Esophagus muscularis mucosa (tissue), 4 donors: ENCODE results near the gene PTGES3L. TPM values are rescaled to one million over a fixed set of nuclear protein-coding genes. Genes with fewer than 3 reads are reported as not detected.
"Not testable (repeated sequence)": the region's sequence is repeated elsewhere in the genome, so short reads cannot be mapped to it uniquely, and the experiment has no call there.

Experiments used
- DNase-seq: peaks from one replicate; pipeline ENCODE4 v3.0.0-alpha.2; 2017; ENCODE audit errors: extremely low spot score
- H3K27ac ChIP-seq, 4 donors: fragments of 200-600 bp; sonication (generic); replicated peaks in 1 of 4; 1 replicate in 3 of 4; 2 replicates in 1 of 4; pipeline ENCODE4 v1.5.1; 2016 to 2019; ENCODE audit warnings: mild to moderate bottlenecking in 1 of 4
- H3K27me3 ChIP-seq, 4 donors: fragments of 200-600 bp; sonication (generic); one replicate each; pipeline versions ENCODE4 v1.5.1 to v1.6.0; 2016 to 2019
- H3K36me3 ChIP-seq, 4 donors: fragments of 200-600 bp; sonication (generic); one replicate each; pipeline ENCODE4 v1.5.1; 2016 to 2019
- H3K4me1 ChIP-seq, 4 donors: fragments of 200-600 bp; sonication (generic); one replicate each; pipeline ENCODE4 v1.5.1; 2016 to 2019
- H3K4me3 ChIP-seq, 4 donors: fragments of 200-600 bp; sonication (generic); 1 replicate in 2 of 4; 2 replicates in 2 of 4; pipeline ENCODE4 v1.5.1; 2016 to 2019; ENCODE audit warnings: mild to moderate bottlenecking in 4 of 4, moderate library complexity in 1 of 4
- H3K9me3 ChIP-seq, 4 donors: fragments of 200-600 bp; sonication (generic); 1 replicate in 3 of 4; 2 replicates in 1 of 4; pipeline ENCODE4 v1.5.1; 2016 to 2019
- EP300 ChIP-seq: sonication (generic); formaldehyde crosslinking; IDR thresholded peaks from one replicate; pipeline ENCODE4 v1.6.1; 2017; ENCODE audit warnings: antibody characterized with exemption
- POLR2A ChIP-seq: fragments of 450-650 bp; IDR thresholded peaks from one replicate; pipeline ENCODE4 v1.6.1; 2017; ENCODE audit warnings: antibody characterized with exemption, moderate library complexity, mild to moderate bottlenecking, low read depth
- POLR2AphosphoS5 ChIP-seq, 2 donors: sonication (generic); formaldehyde crosslinking; IDR thresholded peaks; one replicate each; pipeline ENCODE4 v1.6.1; 2017; ENCODE audit warnings: antibody characterized with exemption in 2 of 2
- WGBS: methylation state at CpG from one replicate; pipeline ENCODE4 v1.1.5; 2018; 5-methylcytosine and 5-hydroxymethylcytosine counted together
- intact Hi-C: fragments of 100-400 bp; cut with DNase I; formaldehyde crosslinking; loops from one replicate; pipeline ENCODE4 v1.15.1; 2023
- total RNA-seq, 4 donors: library from RNA; depleted of rRNA; stranded (reverse); fragments of >200 nt; gene quantifications; one replicate each; pipeline versions ENCODE4 v1.1.0 to v1.2.1, GENCODE V29; 2016
- TF ChIP-seq, protein P1 (sequence below), 3 experiments: fragments of 200-600 bp in 2 of 3; fragments of 450-650 bp in 1 of 3; sonication (generic) in 2 of 3; IDR thresholded peaks; one replicate each; pipeline ENCODE4 v1.5.1; 2017 to 2019; ENCODE audit warnings: antibody characterized with exemption in 3 of 3, mild to moderate bottlenecking in 2 of 3, moderate library complexity in 1 of 3

The PTGES3L gene
- total RNA-seq, 4 donors from 2014 or later: 7.8 to 18.3 (median 13.1) TPM

DNA sequence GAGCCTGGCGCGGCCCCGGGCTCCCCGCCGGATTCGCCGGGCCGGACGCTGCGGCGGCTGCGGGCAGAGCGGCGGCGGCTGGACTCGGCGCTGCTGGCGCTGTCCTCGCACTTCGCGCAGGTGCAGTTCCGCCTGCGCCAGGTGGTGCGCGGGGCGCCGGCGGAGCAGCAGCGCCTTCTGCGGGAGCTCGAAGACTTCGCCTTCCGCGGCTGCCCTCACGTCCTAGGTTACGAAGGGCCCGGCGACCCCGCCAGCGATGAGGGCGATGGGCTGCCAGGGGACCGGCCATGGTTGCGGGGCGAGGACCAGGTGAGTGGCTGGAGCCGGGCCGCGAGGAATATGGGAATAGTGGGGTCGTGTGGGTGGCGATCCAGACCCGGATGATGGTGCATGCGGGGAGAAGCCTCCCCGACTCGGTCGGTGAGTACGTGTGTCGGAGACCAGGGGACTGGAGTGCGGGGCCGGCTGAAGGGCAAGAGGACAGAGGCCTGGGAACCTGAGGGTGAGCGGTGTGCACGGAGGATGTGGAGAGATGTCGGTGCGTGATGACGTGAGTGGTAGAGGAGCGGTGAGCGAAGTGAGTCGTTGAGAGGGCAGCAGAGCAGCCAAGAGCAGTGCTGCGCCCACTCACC lies 1.0 kb upstream of the PTGES3L start:
- H3K27ac ChIP-seq: peak overlapping the region; percentile 85 to 93 (median 88)
- H3K4me1 ChIP-seq: peaks cover 19 to 46% (median 37%) of the 10 kb centered on the region in 4 donors
- under 1% methylated on average over 20 of the region's 67 CpGs for WGBS
- intact Hi-C loops: no loop called here
- H3K4me3 ChIP-seq: peak overlapping the region; percentile 83 to 100 (median 92)
- H3K36me3 ChIP-seq: peaks cover 2 to 16% (median 8%) of the 10 kb centered on the region in 4 donors
- H3K9me3 ChIP-seq: no peaks in the 10 kb centered on the region
- DNase-seq: no peak
- no peaks in the 10 kb centered on the region for H3K27me3 ChIP-seq
- TF ChIP-seq POLR2AphosphoS5 (IDR thresholded peaks at IDR 0.05) (peak in 1 of 2 donors; percentile 5), POLR2A (no peak), EP300 (no peak)
- TF ChIP-seq, protein P1, sequence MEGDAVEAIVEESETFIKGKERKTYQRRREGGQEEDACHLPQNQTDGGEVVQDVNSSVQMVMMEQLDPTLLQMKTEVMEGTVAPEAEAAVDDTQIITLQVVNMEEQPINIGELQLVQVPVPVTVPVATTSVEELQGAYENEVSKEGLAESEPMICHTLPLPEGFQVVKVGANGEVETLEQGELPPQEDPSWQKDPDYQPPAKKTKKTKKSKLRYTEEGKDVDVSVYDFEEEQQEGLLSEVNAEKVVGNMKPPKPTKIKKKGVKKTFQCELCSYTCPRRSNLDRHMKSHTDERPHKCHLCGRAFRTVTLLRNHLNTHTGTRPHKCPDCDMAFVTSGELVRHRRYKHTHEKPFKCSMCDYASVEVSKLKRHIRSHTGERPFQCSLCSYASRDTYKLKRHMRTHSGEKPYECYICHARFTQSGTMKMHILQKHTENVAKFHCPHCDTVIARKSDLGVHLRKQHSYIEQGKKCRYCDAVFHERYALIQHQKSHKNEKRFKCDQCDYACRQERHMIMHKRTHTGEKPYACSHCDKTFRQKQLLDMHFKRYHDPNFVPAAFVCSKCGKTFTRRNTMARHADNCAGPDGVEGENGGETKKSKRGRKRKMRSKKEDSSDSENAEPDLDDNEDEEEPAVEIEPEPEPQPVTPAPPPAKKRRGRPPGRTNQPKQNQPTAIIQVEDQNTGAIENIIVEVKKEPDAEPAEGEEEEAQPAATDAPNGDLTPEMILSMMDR (IDR thresholded peaks at IDR 0.05): peak in 2 of 3 experiments; percentile 6 to 27

DNA sequence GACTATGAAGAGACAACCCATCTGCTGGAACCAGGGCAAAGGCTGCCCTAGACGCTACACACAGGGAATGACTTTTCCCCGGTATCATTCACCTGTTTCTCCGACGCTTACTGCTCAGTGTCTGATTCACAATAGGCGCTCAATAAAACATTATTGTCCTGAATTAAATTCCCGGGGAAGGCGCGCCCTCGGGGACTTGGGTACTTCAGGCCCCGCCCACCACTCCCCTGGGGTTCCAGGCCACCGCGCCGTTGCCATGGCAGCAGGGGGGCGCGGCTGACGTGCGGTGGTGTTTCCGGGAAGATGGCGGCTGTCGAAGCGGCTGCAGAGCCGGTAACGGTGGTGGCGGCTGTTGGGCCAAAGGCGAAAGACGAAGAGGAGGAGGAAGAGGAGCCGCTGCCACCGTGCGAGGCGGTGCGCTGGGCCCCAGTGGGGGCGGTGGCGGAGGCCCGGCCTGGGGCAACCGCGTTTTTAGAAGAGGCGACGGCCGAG lies 440 bp upstream of the PTGES3L start, which contains the start of gene RUNDC1:
TSS of gene RUNDC1 (plus strand) at position 292 of the 492 bp plus-strand sequence. CDS start at position 304, 12 bp downstream.
- TF ChIP-seq EP300 (no peak), POLR2A (peak; percentile 34), POLR2AphosphoS5 (IDR thresholded peaks at IDR 0.05) (peak; percentile 74 to 76)
- TF ChIP-seq, protein P1 (IDR thresholded peaks at IDR 0.05): no peak
- WGBS: 0% methylated on average over 5 of the region's 39 CpGs
- intact Hi-C loops: no loop called here
- peaks cover 19 to 46% (median 36%) of the 10 kb centered on the region in 4 donors for H3K4me1 ChIP-seq
- H3K4me3 ChIP-seq: peak within 1 kb of the TSS; percentile 83 to 100 (median 92)
- H3K36me3 ChIP-seq: peaks cover 0 to 12% (median 3%) of the 10 kb centered on the region in 4 donors
- H3K9me3 ChIP-seq: no peaks in the 10 kb centered on the region
- DNase-seq: peak; percentile 96
- H3K27ac ChIP-seq: peak within 1 kb of the TSS; percentile 85 to 93 (median 88)
- no peaks in the 10 kb centered on the region for H3K27me3 ChIP-seq

DNA sequence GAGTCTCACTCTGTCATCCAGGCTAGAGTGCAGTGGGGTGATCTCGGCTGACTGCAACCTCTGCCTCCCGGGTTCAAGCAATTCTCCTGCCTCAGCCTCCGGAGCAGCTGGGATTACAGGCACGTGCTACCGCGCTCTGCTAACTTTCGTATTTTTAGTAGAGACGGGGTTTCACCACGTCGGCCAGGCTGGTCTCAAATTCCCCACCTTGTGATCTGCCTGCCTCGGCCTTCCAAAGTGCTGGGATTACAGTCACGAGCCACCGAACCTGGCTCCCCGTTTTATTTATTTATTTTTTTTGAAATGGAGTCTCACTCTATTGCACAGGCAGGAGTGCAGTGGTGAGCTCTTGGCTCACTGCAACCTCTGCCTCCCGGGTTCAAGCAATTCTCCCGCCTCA lies 4.2 kb downstream of the PTGES3L start:
- DNase-seq, H3K27me3 ChIP-seq, H3K4me3 ChIP-seq, intact Hi-C loops, H3K36me3 ChIP-seq, H3K27ac ChIP-seq, H3K9me3 ChIP-seq: not testable (repeated sequence)
- WGBS: 87% methylated on average over 16 of the region's 16 CpGs
- H3K4me1 ChIP-seq: peaks cover 10 to 16% (median 14%) of the 10 kb centered on the region in 4 donors

DNA sequence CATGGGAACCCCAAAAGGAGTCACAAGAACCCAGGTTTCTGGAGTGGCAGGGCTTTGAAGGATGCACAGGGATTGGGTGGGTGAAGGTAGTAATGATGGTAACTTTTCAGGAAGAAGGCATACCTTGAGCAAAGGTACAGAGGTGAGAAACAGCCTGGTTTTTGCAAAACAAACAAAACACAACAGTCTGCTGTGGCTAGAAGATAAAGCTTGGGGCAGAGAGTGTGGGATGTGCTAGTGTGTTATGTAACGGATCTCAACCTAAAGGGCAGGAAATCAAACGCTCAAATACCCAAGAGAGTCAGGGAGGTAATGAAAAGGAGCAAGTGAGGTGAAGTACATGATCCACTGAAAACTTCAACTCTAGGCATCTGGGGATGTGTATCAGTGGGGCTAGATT lies 4.6 kb downstream of the PTGES3L start:
- no peak for DNase-seq
- Histone ChIP-seq H3K9me3 (no peaks in the 10 kb centered on the region), H3K27ac (no peak overlapping the region), H3K4me3 (no peak overlapping the region), H3K27me3 (no peaks in the 10 kb centered on the region), H3K4me1 (peaks cover 10 to 16% (median 14%) of the 10 kb centered on the region in 4 donors), H3K36me3 (peaks cover 0 to 3% (median 0%) of the 10 kb centered on the region in 4 donors)
- 34% methylated on average over 2 of the region's 2 CpGs for WGBS
- no peak for TF ChIP-seq POLR2A
- no peak for TF ChIP-seq POLR2AphosphoS5 (IDR thresholded peaks at IDR 0.05)
- TF ChIP-seq, protein P1 (IDR thresholded peaks at IDR 0.05): no peak
- no peak for TF ChIP-seq EP300
- intact Hi-C loops: no loop called here

DNA sequence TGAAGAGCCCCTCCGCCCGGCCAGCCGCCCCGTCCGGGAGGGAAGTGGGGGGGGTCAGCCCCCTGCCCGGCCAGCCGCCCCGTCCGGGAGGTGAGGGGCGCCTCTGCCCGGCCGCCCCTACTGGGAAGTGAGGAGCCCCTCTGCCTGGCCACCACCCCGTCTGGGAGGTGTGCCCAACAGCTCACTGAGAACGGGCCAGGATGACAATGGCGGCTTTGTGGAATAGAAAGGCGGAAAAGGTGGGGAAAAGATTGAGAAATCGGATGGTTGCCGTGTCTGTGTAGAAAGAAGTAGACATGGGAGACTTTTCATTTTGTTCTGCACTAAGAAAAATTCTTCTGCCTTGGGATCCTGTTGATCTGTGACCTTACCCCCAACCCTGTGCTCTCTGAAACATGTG lies 6.6 kb downstream of the PTGES3L start:
- intact Hi-C loops, H3K36me3 ChIP-seq, H3K27ac ChIP-seq, H3K4me1 ChIP-seq, DNase-seq, H3K4me3 ChIP-seq, H3K27me3 ChIP-seq, H3K9me3 ChIP-seq: not testable (repeated sequence)
- 79% methylated on average over 6 of the region's 18 CpGs for WGBS
